Measurements from ENCODE around the gene DMRTC2. TPM values are rescaled to one million over a fixed set of nuclear protein-coding genes. Genes with fewer than 3 reads are reported as not detected.

DMRTC2 gene
- total and polyA plus RNA-seq, 7 donors: not detected

- H3K4me1 ChIP-seq: peaks cover 3% of the 10 kb centered on the region
- no peaks in the 10 kb centered on the region for H3K9me3 ChIP-seq
- no peak overlapping the region for H3K4me3 ChIP-seq
- WGBS, 3 donors: 71 to 81% (median 75%) methylated on average over 10 of the region's 10 CpGs
- intact Hi-C loops (cut with DNase I): no loop called here
- no peaks in the 10 kb centered on the region for H3K27me3 ChIP-seq (ENCODE audit: insufficient read depth in 3 of 3, low read length in 2 of 3)
- DNase-seq (peak in 1 of 2 donors; percentile 19), ATAC-seq (no peak)
- no peak overlapping the region for H3K27ac ChIP-seq
- peaks cover 18 to 86% of the 10 kb centered on the region in 2 donors for H3K36me3 ChIP-seq (ENCODE audit: insufficient read depth in 1 of 2, low read depth in 1 of 2)
- TF ChIP-seq CTCF (IDR thresholded peaks at IDR 0.05): no peak
These were observed 23.5 kb downstream of the DMRTC2 start for GRCh38 chr19:41868120-41868988.

- H3K4me1 ChIP-seq: peaks cover 3% of the 10 kb centered on the region
- 81 to 90% (median 86%) methylated on average over 12 of the region's 12 CpGs for WGBS, 3 donors
- ATAC-seq (no peak), DNase-seq (peak in 1 of 2 donors; percentile 37)
- TF ChIP-seq CTCF (IDR thresholded peaks at IDR 0.05): no peak
- H3K27me3 ChIP-seq (ENCODE audit: insufficient read depth in 3 of 3, low read length in 2 of 3): no peaks in the 10 kb centered on the region
- peaks cover 16 to 80% of the 10 kb centered on the region in 2 donors for H3K36me3 ChIP-seq (ENCODE audit: insufficient read depth in 1 of 2, low read depth in 1 of 2)
- H3K4me3 ChIP-seq: no peak overlapping the region
- no peaks in the 10 kb centered on the region for H3K9me3 ChIP-seq
- intact Hi-C loops (cut with DNase I): no loop called here
- H3K27ac ChIP-seq: no peak overlapping the region
These were observed 24.1 kb downstream of the DMRTC2 start for GRCh38 chr19:41868989-41869300.

GRCh38 chr19:41869374-41869955 is 24.6 kb downstream of the DMRTC2 start:
- H3K27me3 ChIP-seq (ENCODE audit: insufficient read depth in 3 of 3, low read length in 2 of 3): no peaks in the 10 kb centered on the region
- intact Hi-C loops (cut with DNase I): no loop called here
- H3K27ac ChIP-seq: no peak overlapping the region
- H3K36me3 ChIP-seq (ENCODE audit: insufficient read depth in 1 of 2, low read depth in 1 of 2): peaks cover 16 to 75% of the 10 kb centered on the region in 2 donors
- no peaks in the 10 kb centered on the region for H3K9me3 ChIP-seq
- no peak for ATAC-seq
- peaks cover 3% of the 10 kb centered on the region for H3K4me1 ChIP-seq
- no peak for TF ChIP-seq CTCF (IDR thresholded peaks at IDR 0.05)
- H3K4me3 ChIP-seq: no peak overlapping the region
- 78 to 85% (median 81%) methylated on average over 11 to 13 of the region's 13 CpGs for WGBS, 3 donors
- peak in 1 of 2 donors; percentile 33 for DNase-seq

- Histone ChIP-seq H3K4me1 (peaks cover 3% of the 10 kb centered on the region), H3K27me3 (ENCODE audit: insufficient read depth in 3 of 3, low read length in 2 of 3) (no peaks in the 10 kb centered on the region)
These were observed 25.6 kb downstream of the DMRTC2 start for GRCh38 chr19:41870401-41870873.

More at GRCh38 chr19:41870401-41870873, 25.6 kb downstream of the DMRTC2 start:
- Histone ChIP-seq H3K9me3 (no peaks in the 10 kb centered on the region), H3K36me3 (ENCODE audit: insufficient read depth in 1 of 2, low read depth in 1 of 2) (peaks cover 16 to 65% of the 10 kb centered on the region in 2 donors), H3K4me3 (no peak overlapping the region), H3K27ac (no peak overlapping the region)
- DNase-seq: peak in 1 of 2 donors; percentile 37
- intact Hi-C loops (cut with DNase I): no loop called here
- TF ChIP-seq CTCF (IDR thresholded peaks at IDR 0.05): no peak
- no peak for ATAC-seq
- 47 to 91% (median 86%) methylated on average over 3 of the region's 3 CpGs for WGBS, 3 donors
